RKO (cell line): ENCODE data around the gene HSP90AB1.

Experiments
- DNase-seq: peaks from one replicate; pipeline ENCODE4 v3.0.0-alpha.2; 2016; ENCODE audit warnings: low spot score

The HSP90AB1 gene

DNA sequence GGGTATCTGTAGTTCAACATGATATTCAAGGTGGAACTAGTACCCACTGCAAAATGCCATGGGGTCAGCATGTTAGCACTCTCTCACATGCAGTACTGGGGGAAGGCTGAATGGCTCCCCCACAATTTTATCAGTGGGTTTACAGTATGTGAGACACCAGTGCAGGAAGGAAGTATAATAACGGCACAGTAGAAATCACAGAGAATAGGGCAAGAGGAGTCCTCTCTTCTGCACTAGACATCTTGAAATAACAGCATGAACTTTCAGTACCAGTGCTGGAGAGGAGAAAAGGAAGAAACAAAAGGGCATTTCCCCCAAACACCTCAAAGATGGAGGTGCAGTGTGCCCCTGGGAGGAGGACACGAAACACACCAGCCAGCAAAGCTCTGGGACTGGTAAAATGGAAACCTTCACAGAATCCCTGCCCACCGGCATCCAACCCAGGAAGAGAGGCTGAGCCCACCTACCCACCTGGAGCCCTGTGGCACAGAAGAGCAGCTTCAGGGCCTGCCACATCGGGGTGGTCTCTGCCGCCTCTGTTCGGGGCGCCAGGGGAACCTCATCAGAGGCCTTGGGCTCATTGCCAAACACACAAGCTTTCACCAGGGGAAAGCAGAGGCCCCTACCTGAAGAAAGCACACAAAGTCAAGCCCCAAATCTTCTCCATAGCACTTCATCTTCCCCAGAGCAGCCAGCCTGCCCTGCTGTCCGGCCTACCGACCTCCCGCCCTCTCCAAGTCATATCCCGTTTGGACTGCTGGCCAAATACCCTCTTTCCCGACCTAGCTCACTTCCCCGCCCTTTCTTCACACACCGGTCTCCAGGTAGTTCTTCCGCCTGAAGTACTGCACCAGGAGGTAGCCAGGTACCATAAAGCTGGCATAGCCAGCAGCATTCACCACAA lies 9.2 kb downstream of the HSP90AB1 start:
- no peak for DNase-seq

DNA sequence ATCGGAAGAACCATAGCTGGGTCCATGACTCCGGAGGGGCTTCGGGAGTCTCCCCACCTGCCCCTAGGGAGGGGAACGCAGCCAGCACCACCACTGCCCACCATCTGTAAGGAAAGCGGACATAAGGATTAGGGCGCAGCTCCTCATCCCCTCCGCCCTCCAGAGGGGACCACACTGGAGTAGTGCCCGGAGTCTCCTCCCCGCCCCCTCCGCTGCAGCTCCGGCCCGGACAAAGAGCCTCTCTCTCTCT lies 9.8 kb downstream of the HSP90AB1 start:
- DNase-seq = no peak

DNA sequence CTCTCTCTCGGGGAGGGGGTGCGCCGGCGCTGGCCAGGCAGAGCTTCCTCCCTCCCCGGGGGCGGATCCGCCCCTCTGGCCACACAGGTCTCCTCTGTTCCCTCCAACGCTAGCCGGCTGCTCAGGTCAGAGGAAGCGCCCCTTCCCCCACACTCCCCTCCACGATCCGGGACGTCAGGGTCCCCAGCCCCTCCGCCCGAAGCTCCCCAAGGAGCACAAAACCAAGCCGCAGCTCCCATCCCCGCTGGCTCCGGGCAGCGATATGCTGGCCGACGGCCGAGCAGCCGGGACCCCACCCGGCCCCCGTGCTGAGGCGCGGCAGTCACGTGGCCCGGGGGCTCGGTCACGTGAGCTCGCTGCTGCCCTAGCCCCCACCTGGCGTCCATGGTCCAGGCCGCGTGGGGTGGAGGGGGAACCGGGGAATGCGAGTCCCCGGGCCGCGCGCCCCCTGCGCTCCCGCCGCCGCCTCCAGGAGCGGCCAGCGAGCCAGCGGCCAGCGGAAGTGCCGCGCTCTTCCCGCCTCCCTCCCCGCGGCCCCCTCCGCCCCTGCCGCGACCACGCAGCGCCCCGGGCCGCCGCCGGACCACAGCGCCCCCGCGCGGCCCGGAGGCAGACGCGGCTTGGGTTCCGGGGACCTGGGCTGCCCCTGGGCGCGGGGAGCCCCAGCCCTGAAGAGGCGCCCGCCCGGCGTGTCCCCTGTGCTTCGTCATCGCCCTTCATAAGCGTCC lies 10.3 kb downstream of the HSP90AB1 start, which contains the start of gene SLC35B2:
Gene SLC35B2 (minus strand): TSS at position 504 of the 728 bp plus-strand sequence. CDS start 118 bp downstream, at position 386.
- DNase-seq = peak; percentile 88

DNA sequence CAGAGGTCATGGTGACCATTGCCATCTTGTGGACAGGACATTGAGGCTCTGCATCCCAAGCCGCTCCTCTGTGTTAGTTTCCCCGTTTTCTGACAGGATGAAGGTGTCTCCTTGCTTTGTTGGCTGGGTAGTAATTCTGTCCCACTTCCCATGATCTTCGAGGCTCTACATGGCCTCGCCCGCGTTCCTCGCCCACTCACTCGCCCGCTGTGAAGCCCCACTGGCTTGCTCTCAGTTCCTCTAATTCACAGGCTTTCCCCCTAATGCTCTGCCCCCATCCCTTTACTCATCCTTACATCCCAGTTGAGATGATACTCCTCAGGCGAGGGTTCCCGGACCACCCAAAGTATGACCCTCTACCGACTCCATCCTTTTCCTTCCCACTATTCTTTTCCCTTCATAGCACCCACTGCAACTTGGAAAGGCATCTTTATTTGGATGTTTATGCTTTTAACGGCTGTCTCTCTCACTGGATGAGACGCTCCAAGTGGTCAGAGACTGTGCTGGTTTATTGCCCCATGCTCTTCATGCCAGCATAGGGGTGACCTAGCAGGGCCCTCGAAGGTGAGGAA lies 10.9 kb downstream of the HSP90AB1 start:
- DNase-seq = no peak

DNA sequence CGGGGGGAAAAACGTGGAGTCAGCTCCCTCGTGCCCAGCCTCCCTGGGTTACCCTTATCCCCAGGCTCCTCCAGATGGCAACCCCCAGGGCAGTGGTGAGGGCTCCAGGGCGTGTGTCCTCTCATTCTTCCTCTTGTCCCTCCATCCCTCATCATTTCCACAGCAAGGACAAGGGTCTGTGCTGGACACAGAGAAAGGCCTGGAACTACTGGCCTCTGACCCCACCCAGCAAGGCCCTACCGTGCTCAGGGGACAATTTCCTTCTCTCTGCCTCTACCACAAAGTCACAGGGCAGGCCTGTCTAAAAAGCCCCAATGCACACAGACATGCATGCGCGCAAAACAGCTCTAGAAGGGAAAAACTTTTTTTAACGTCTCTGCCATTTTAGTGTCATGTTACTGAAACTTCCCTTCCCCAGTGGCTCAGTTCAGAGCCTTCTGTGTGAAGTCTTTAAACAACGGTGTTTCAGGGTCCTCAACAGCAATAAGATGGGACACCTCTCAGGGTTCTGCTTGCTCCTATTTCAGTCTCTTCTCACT lies 11.5 kb downstream of the HSP90AB1 start:
- DNase-seq = no peak

DNA sequence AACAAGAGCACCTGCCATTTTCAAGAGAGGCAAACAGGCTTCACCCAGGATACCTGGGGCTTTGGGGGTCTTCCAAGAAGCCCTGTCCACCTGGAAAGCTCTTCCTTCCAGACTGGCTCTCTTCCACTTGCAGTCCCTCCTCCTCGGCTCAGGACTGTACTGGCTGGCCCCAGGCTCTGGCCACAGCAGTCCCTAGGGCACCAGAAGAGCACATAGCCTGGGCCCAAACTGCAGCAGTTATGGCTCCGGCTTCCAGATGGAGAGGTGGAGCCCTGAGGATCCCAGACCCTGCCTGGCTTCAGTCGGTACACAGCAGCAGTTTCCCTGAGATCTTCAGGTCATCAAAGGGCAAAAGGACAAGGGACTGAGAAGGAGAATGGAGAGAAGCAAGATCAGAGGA lies 12.0 kb downstream of the HSP90AB1 start:
- DNase-seq = no peak

DNA sequence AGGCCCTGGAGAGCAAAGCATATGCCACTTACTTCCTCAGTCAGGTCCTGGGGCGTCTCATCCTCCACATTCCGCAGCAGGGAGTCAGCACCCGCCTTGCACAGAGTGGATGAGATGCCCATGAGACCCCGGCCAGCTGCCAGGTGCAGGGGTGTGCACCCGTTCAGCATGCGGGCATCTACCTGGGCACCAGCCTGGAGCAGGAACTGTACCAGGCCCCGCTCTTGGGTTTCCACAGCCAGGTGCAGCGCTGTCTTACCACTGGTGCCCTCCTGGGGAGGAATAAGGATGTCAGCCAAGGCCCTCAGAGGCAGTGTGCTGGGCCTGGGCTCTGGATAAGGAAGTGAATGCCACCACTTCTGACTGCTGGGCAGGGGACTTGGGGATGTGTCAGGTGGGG lies 13.1 kb downstream of the HSP90AB1 start:
- no peak for DNase-seq

DNA sequence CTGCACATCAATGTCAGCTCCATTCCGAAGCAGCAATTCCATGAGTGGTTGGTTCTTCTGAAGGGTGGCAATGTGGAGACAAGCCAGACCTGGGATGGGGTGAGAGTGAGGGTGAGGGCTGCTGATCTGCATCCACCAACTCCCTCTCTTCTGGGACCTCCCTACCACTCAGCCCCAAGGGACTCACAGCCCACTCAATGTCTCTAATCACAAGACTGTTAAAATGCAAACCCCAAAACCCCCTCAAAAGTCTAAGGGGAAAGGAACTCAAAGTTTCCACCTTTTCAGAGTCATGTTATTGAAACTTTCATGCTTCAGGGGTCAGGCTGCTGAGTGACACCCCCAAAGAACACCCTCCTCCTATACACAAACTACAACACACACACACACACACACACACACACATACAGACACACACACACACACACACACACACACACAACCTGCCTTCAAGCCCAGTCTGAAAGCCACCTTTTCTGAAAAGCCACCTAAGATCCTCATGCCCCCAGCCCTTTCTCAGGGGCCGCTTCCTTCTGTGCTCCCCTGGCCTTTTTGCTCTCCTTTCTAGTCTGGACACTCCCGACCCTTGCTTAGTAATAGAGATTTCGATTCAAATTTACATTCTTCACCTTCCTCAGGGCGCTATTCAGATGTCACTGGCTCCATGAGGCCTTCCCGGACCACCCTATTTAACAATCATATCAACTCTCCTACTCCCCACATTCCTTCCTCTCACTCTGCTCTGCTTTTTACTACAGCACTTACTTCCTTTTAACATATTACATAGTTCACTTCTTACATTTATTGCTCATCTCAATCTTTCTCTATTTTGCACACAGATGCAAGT lies 13.8 kb downstream of the HSP90AB1 start:
- DNase-seq = no peak

DNA sequence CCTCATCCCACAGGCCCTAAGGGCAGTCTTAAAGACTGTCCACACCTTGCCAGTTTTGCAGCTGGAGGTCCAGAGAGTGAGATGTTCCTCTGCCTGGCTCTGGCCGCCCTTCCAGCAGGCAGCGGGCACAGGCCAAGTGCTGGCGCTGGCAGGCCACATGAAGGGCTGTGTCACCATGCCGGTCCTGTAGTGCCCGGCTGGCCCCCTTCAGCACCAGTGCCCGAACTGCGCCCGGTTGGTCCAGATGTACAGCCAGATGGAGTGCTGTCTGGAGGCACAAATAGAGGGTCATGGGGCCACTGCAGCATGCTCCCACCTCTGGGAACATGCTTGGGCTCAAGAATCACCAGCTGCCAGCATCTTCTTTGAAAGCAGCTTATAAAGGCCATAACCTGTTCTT lies 14.7 kb downstream of the HSP90AB1 start:
- no peak for DNase-seq

DNA sequence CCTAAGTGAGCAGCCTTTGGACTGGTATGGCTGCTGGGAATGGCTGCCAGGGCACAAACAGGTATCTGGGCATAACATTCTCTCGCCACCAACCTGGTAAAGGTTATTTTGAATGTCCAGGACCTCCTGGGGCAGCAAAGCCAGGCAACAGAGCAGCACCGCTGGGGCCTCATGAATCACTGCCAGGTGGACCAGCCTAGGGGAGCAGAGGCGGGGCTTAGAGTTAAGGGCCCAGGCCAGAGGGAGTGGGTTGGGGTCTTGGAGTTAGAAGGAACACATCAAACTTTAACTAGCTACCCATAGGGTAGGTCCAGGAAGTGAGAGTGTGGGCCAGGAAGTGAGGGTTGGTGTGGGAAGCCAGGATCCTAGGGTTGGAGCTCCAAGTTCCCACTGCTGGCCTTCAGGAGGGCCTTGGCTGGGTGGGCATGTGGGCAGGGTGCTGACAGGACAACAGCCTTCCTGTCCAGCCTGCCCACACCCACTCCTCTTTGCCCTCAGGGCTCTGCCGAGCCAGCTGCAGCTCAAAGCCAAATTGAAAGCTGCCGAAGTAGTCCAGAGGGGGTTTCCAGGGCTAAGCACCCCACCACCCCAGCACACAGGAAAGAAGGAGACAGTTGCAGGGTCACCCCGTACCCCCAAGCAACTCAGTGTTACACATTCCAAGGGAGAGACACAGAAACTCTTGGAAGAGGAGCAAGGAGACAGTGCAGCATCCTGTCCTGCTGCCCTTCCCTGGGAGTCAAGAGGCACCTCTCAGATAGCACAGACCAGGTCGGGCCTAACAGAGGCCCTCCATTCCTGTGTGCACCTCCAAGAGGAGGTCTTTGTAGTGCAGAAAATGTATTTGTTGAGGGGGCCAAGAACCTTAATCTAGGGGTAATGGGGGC lies 15.8 kb downstream of the HSP90AB1 start:
- DNase-seq = no peak

DNA sequence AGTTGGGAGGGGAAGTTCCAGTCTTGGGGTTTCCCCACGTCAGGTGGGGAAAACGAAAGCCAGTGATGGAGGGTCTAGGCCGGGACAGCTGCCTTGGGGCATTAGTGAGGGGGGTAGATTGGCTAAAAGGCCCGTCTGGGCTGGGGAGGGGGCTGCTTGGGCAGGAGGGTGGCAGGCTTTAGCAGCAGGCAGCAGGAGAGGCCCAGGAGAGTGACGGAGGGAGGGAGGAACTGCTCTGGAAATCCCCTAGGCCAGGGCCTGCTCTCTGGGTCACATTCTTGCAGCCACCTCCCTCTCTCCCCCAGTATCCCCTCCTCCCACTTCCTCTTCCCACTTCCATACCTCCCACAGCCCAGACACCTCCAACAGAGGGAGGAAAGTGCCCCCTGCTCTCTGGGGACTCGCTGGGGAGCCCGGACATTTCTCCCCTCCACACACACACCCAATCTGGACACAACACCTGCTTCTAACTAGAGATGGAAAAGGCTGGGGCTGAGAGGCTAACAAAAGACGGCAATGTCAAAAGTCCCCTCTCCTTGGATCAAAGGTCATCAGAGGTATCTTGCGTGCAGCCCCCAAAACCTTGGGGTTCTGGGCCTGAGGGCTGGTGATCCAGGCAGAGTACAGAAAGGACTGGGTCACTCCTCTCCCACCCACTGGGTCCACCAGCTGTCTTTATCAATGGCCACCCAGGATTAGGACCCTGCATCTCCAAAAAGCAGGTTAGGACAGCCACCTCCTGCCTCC lies 16.6 kb downstream of the HSP90AB1 start:
- DNase-seq = no peak

DNA sequence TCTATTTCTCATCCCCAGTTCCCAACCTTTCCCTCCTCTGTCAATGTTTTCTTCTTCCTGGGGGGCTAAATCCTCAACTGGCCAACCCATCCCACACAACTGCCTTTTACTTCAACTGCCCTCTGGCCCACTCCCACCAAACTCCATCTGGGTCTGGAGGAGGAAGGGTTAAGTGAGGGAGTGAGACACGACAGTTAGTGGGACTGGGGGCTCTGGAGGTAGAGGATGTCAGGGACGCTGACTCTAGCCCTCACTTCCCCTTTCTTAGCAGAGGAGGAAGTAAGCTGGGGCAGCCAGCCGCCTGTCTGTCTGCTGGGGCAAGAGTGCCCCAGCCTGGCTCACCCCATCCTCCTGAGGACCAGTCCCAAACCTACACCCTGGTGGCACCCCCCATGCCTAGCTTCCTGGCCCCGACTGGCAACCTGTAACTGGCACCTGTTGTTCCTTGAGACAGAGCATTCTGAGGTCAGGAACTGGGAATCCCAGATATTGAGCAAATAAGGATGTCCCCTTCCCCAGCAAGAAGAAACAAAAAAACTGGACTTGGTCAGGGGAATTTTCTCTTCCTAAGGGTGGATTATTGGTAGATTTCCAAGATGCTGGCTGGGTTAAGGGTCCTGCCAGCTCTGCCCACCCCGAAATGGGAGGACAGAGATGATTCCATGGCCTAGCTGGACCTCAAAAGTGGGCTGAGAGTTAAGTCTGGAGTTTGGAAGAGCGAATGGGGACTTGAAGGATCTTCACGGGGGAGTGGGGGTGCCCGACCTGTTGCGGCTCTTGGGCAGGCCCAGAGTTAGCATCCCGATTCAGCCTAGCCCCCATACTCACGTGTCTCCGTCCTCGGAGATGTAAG lies 17.5 kb downstream of the HSP90AB1 start:
- DNase-seq = peak; percentile 54

DNA sequence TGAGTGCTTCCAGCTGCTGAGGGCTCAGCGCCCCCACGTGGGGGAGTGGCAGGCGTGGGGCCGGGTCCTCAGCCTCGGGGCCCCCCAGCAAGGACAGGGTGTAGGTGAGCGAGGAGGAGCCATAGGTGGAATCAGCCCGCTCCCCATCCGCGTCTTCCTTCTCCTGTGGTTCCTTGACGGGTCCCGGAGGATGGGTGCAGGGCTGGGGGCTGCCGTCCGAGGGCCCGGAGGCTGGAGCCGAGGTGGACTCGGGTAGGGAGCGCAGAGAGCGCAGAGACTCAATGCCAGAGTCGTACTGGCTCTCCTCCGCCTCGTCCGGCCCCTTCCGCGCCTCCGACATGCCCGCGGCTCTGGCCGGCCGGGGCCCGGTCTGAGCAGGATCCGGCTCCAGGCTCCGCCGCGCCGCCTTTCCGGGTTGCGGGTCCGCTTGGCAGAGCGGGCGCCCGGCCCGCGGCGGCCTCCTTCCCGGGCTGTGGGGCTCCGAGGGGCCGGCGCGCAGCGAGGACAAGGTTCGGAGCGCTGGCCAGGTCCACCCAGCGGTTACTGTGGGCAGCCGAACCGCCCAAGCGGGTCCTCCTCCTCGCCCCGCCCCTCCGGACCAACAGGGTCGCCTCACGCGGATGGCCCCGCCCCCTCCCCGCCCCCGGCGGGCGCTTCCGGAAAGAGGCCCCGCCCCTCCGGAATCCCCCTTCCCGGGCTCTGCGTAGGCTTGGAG lies 18.3 kb downstream of the HSP90AB1 start, which contains the start of gene NFKBIE:
Gene NFKBIE (minus strand): TSS at position 545 of the 715 bp plus-strand sequence. CDS start 205 bp downstream, at position 340.
- peak; percentile 90 for DNase-seq

DNA sequence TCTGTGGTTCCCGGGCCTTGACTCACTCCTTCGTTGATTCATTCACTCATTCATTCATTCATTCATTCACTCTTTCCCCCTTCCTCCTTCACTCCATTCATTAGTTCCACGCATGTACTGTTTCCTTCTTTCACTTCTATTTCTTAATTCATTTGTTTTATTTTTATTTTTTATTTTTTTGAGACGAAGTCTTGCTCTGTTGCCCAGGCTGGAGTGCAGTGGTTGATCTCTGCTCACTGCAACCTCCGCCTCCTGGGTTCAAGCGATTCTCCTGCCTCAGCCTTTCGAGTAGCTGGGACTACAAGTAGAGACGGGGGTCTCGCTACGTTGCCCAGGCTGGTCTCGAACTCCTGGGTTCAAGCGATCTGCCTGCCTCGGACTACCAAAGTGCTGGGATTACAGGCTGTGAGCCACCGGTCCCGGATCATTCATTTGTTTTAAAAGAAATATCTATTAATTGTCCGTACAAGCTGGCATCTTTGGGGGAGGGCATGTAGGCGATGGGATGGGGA lies 18.9 kb downstream of the HSP90AB1 start:
- no peak for DNase-seq

DNA sequence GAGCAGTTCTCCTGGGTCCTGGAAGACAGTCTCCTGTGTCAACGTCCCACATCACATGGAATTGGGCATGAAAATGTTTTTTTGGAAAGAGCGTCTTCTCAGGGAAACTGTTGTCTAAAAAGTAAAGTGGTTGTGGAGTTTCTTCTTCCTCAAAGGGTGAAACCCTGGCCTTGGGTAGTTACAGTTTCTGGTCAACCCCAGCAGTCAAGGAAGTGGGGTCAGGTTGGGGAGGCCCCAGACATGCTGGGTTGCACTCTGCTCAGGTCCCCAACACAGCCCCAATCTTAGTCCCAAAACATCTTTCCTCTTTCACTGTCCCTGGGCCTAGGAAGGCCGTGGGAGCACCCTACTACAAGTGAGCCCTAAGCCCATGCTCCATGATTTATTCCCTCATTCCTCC lies 19.4 kb downstream of the HSP90AB1 start:
- DNase-seq = no peak

DNA sequence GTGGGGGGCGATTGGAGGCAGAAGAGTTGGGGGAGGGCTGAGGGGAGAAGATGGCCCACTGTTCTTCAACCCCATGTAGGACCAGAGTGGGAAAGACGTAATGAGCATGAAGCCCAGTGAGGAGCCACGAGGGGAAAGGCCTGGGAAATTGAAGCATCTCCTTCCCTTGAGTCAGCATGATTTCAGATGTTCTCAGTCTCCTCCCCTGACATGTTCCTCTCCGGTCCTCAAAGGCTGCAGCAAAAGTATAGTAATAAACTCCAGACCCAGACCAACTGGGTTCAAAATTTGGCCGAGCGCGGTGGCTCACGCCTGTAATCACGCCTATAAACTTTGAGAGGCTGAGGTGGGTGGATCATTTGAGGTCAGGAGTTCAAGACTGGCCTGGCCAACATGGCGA lies 20.4 kb downstream of the HSP90AB1 start:
- no peak for DNase-seq

DNA sequence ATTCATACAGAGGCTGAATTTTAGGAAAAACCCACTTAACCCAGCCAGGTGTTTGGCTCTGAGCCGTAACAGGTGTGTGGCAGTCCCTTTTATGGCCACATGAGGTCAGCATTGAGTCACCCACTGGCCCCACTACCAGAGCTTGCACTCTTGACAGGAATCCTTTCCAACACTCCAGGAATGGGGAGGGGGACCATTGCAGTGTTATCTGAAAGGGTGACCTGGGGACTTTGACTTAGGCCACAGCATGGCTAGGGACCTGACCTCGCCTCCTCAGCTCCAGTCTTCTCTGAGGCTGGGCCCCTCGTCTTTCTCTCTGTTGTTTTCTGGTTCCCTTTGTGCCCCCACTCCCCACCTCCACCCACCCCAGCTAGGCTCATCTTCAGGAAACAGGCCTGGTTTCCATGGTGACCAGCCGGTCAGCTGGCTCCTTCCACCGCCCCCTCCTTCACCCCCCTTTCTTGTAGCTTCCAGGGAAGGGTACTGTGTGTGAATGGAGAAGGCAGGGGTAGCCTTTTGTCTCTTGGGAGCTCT lies 21.3 kb downstream of the HSP90AB1 start:
- DNase-seq = no peak
